ENCODE measurements around the gene SUCNR1. TPM values are rescaled to one million over a fixed set of nuclear protein-coding genes. Genes with fewer than 3 reads are reported as not detected.

The SUCNR1 gene
- total RNA-seq, 1 experiment from 2014 or later = not detected

- CTCF ChIA-PET = no interaction called here
- no peak overlapping the region for H3K27ac ChIP-seq (ENCODE audit: low read length)
- no TSS peak for BruUV-seq (replicated peaks)
Measured at GRCh38 chr3:151878465-151878864, 5.0 kb downstream of the SUCNR1 start.

GRCh38 chr3:151879037-151879436, 5.6 kb downstream of the SUCNR1 start:
- no peaks in the 10 kb centered on the region for H3K27me3 ChIP-seq (ENCODE audit: control insufficient read depth, insufficient read depth, low read length)
- DNase-seq (ENCODE audit: low read depth, low spot score) = no peak
- H3K27ac ChIP-seq (ENCODE audit: low read length) = no peak overlapping the region
- H3K4me1 ChIP-seq (ENCODE audit: control insufficient read depth, insufficient read depth, low read length) = no peaks in the 10 kb centered on the region
- BruUV-seq (replicated peaks) = no TSS peak
- CTCF ChIA-PET = no interaction called here
- no peak for ATAC-seq
- H3K4me3 ChIP-seq (ENCODE audit: low read depth in 2 of 2, low read length in 2 of 2) = no peak overlapping the region
- no peaks in the 10 kb centered on the region for H3K9me3 ChIP-seq (ENCODE audit: control insufficient read depth, insufficient read depth, low read depth, low read length)
- in situ Hi-C loops (cut with HindIII; ENCODE audit: low pct_unique_long_range_greater_than_20kb, low sequenced_read_pairs) (no loop called here), intact Hi-C loops (cut with micrococcal nuclease; ENCODE audit: unreplicated experiment) (no loop called here)
- POLR2A ChIA-PET = no interaction called here
- no peak for TF ChIP-seq POLR2AphosphoS5 (IDR thresholded peaks at IDR 0.05; ENCODE audit: low read depth, low read length)
- TF ChIP-seq TCF7L2 (IDR thresholded peaks at IDR 0.05; ENCODE audit: low read depth, low read length) = no peak
- TF ChIP-seq REST (IDR thresholded peaks at IDR 0.05; ENCODE audit: insufficient read depth in 1 of 2, low read depth in 2 of 2, low read length in 1 of 2) = no peak
- TF ChIP-seq SIN3A (IDR thresholded peaks at IDR 0.05; ENCODE audit: borderline replicate concordance, insufficient read depth, low read depth, low read length) = no peak
- TF ChIP-seq, protein P1, sequence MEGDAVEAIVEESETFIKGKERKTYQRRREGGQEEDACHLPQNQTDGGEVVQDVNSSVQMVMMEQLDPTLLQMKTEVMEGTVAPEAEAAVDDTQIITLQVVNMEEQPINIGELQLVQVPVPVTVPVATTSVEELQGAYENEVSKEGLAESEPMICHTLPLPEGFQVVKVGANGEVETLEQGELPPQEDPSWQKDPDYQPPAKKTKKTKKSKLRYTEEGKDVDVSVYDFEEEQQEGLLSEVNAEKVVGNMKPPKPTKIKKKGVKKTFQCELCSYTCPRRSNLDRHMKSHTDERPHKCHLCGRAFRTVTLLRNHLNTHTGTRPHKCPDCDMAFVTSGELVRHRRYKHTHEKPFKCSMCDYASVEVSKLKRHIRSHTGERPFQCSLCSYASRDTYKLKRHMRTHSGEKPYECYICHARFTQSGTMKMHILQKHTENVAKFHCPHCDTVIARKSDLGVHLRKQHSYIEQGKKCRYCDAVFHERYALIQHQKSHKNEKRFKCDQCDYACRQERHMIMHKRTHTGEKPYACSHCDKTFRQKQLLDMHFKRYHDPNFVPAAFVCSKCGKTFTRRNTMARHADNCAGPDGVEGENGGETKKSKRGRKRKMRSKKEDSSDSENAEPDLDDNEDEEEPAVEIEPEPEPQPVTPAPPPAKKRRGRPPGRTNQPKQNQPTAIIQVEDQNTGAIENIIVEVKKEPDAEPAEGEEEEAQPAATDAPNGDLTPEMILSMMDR (IDR thresholded peaks at IDR 0.05) = no peak
- H3K36me3 ChIP-seq (ENCODE audit: control insufficient read depth, insufficient read depth, low read length) = no peaks in the 10 kb centered on the region

More at GRCh38 chr3:151878465-151878864, 5.0 kb downstream of the SUCNR1 start:
- Histone ChIP-seq H3K9me3 (ENCODE audit: control insufficient read depth, insufficient read depth, low read depth, low read length) (no peaks in the 10 kb centered on the region), H3K27me3 (ENCODE audit: control insufficient read depth, insufficient read depth, low read length) (no peaks in the 10 kb centered on the region), H3K4me1 (ENCODE audit: control insufficient read depth, insufficient read depth, low read length) (no peaks in the 10 kb centered on the region), H3K36me3 (ENCODE audit: control insufficient read depth, insufficient read depth, low read length) (no peaks in the 10 kb centered on the region), H3K4me3 (ENCODE audit: low read depth in 2 of 2, low read length in 2 of 2) (no peak overlapping the region)
- ATAC-seq (no peak), DNase-seq (ENCODE audit: low read depth, low spot score) (no peak)
- in situ Hi-C loops (cut with HindIII; ENCODE audit: low pct_unique_long_range_greater_than_20kb, low sequenced_read_pairs) = no loop called here
- intact Hi-C loops (cut with micrococcal nuclease; ENCODE audit: unreplicated experiment) = no loop called here
- TF ChIP-seq TCF7L2 (IDR thresholded peaks at IDR 0.05; ENCODE audit: low read depth, low read length) (no peak), SIN3A (IDR thresholded peaks at IDR 0.05; ENCODE audit: borderline replicate concordance, insufficient read depth, low read depth, low read length) (no peak), REST (IDR thresholded peaks at IDR 0.05; ENCODE audit: insufficient read depth in 1 of 2, low read depth in 2 of 2, low read length in 1 of 2) (no peak)
- POLR2A ChIA-PET = no interaction called here
